HL-60 (cell line): Measurements from ENCODE around the gene ITPR3.

Source experiments
- CTCF ChIP-seq: IDR thresholded peaks from one replicate; pipeline ENCODE4 v1.5.1; 2011; ENCODE audit warnings: low read length, control low read depth, inconsistent platforms; ENCODE audit not compliant: insufficient read depth
- POLR2AphosphoS5 ChIP-seq: IDR thresholded peaks from 2 replicates; pipeline ENCODE4 v1.6.1; 2012; ENCODE audit warnings: low read depth

GRCh38 chr6:33696076-33696475, 75.0 kb downstream of the ITPR3 start:
- no peak for TF ChIP-seq POLR2AphosphoS5
- no peak for TF ChIP-seq CTCF
